MM.1S (cell line): Measurements from ENCODE around the gene CAMK2A.
A peak's percentile ranks its signal among the peaks of the same experiment; 100 is the strongest.

Experiments
- DNase-seq: peaks from one replicate; pipeline ENCODE4 v3.0.0-alpha.2; 2015
- H2AFZ ChIP-seq: fragments of 300-600 bp; sonication (generic); 2 replicates; pipeline ENCODE4 v1.6.0; 2016; ENCODE audit warnings: antibody characterized with exemption, low read length
- H3F3A ChIP-seq: fragments of 300-600 bp; sonication (generic); 2 replicates; pipeline ENCODE4 v1.6.1; 2016; ENCODE audit warnings: mild to moderate bottlenecking, antibody characterized with exemption, low read length, moderate library complexity, mixed read lengths; ENCODE audit not compliant: insufficient read depth
- H3K27ac ChIP-seq: fragments of 300-600 bp; sonication (generic); 2 replicates; pipeline ENCODE4 v1.5.1; 2016; ENCODE audit warnings: mild to moderate bottlenecking, low read length
- H3K27me3 ChIP-seq: fragments of 300-600 bp; sonication (generic); replicated peaks from 2 replicates; pipeline ENCODE4 v1.6.0; 2016; ENCODE audit warnings: low read length; ENCODE audit not compliant: insufficient read depth
- H3K36me3 ChIP-seq: fragments of 300-600 bp; sonication (generic); replicated peaks from 2 replicates; pipeline ENCODE4 v1.6.1; 2016; ENCODE audit warnings: mild to moderate bottlenecking, low read length, mixed read lengths; ENCODE audit not compliant: insufficient read depth
- H3K4me1 ChIP-seq: fragments of 300-600 bp; sonication (generic); 2 replicates; pipeline ENCODE4 v1.6.1; 2016; ENCODE audit warnings: low read length, mixed read lengths
- H3K4me2 ChIP-seq: fragments of 300-600 bp; sonication (generic); 2 replicates; pipeline ENCODE4 v1.6.0; 2016; ENCODE audit warnings: low read depth, low read length
- H3K4me3 ChIP-seq: fragments of 300-600 bp; sonication (generic); 2 replicates; pipeline ENCODE4 v1.5.1; 2016; ENCODE audit warnings: low read length, mixed read lengths
- H3K79me2 ChIP-seq: fragments of 300-600 bp; sonication (generic); 2 replicates; pipeline ENCODE4 v1.6.1; 2016; ENCODE audit warnings: mixed run types, low read length, mixed read lengths
- H3K9ac ChIP-seq: fragments of 300-600 bp; sonication (generic); 2 replicates; pipeline ENCODE4 v1.6.1; 2016; ENCODE audit warnings: low read length, mixed read lengths
- H3K9me2 ChIP-seq: fragments of 300-600 bp; sonication (generic); replicated peaks from 2 replicates; pipeline ENCODE4 v1.6.1; 2016; ENCODE audit warnings: mild to moderate bottlenecking, low read length, mixed read lengths; ENCODE audit not compliant: insufficient read depth
- H3K9me3 ChIP-seq: fragments of 300-600 bp; sonication (generic); replicated peaks from 2 replicates; pipeline ENCODE4 v1.6.1; 2016; ENCODE audit warnings: mild to moderate bottlenecking, low read length, mixed read lengths; ENCODE audit not compliant: insufficient read depth
- H4K20me1 ChIP-seq: fragments of 300-600 bp; sonication (generic); 2 replicates; pipeline ENCODE4 v1.6.1; 2016; ENCODE audit warnings: mild to moderate bottlenecking, low read length, moderate library complexity, mixed read lengths; ENCODE audit not compliant: insufficient read depth
- EZH2 ChIP-seq: fragments of 300-600 bp; sonication (generic); optimal IDR thresholded peaks from 2 replicates; pipeline ENCODE3; 2017; ENCODE audit warnings: low read depth, mild to moderate bottlenecking, antibody characterized with exemption, low read length, mixed read lengths
- EZH2phosphoT487 ChIP-seq: fragments of 300-600 bp; sonication (generic); IDR thresholded peaks from 2 replicates; pipeline ENCODE4 v1.6.1; 2018; ENCODE audit warnings: antibody characterized with exemption, low read length
- TF ChIP-seq, protein P1 (sequence below): fragments of 300-600 bp; sonication (generic); IDR thresholded peaks from 2 replicates; pipeline ENCODE4 v1.5.1; 2016; ENCODE audit warnings: antibody characterized with exemption, low read length, mixed read lengths

CAMK2A gene

DNA sequence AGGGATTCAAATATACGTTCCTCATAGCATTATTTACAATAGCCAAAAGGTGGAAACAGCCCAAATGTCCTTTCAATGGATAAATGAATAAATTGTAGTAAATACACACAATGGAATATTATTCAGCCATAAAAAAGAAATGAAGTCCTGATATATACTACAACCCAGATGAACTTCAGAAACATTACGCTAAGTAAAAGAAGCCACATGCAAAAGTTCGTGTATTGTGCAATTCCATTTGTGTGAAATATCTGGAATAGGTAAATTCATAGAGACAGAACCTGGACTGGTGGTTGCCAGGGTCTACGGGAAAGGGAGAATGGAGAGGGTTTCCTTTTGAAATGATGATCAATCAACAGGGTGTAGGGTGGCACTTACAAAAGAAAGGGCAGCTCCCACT is 25.7 kb upstream of the CAMK2A start:
- Histone ChIP-seq H3K4me3 (no peak overlapping the region), H3K9me2 (no peaks in the 10 kb centered on the region), H3K79me2 (no peaks in the 10 kb centered on the region), H4K20me1 (no peaks in the 10 kb centered on the region), H3K9ac (no peak overlapping the region), H2AFZ (no peak overlapping the region), H3K36me3 (no peaks in the 10 kb centered on the region), H3K4me2 (no peak overlapping the region), H3K4me1 (peaks cover 19% of the 10 kb centered on the region), H3K27me3 (no peaks in the 10 kb centered on the region), H3F3A (no peaks in the 10 kb centered on the region), H3K9me3 (no peaks in the 10 kb centered on the region), H3K27ac (no peak overlapping the region)
- TF ChIP-seq EZH2phosphoT487, result no peak
- TF ChIP-seq EZH2, result no peak
- TF ChIP-seq, protein P1, sequence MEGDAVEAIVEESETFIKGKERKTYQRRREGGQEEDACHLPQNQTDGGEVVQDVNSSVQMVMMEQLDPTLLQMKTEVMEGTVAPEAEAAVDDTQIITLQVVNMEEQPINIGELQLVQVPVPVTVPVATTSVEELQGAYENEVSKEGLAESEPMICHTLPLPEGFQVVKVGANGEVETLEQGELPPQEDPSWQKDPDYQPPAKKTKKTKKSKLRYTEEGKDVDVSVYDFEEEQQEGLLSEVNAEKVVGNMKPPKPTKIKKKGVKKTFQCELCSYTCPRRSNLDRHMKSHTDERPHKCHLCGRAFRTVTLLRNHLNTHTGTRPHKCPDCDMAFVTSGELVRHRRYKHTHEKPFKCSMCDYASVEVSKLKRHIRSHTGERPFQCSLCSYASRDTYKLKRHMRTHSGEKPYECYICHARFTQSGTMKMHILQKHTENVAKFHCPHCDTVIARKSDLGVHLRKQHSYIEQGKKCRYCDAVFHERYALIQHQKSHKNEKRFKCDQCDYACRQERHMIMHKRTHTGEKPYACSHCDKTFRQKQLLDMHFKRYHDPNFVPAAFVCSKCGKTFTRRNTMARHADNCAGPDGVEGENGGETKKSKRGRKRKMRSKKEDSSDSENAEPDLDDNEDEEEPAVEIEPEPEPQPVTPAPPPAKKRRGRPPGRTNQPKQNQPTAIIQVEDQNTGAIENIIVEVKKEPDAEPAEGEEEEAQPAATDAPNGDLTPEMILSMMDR, result no peak
- DNase-seq, result no peak

DNA sequence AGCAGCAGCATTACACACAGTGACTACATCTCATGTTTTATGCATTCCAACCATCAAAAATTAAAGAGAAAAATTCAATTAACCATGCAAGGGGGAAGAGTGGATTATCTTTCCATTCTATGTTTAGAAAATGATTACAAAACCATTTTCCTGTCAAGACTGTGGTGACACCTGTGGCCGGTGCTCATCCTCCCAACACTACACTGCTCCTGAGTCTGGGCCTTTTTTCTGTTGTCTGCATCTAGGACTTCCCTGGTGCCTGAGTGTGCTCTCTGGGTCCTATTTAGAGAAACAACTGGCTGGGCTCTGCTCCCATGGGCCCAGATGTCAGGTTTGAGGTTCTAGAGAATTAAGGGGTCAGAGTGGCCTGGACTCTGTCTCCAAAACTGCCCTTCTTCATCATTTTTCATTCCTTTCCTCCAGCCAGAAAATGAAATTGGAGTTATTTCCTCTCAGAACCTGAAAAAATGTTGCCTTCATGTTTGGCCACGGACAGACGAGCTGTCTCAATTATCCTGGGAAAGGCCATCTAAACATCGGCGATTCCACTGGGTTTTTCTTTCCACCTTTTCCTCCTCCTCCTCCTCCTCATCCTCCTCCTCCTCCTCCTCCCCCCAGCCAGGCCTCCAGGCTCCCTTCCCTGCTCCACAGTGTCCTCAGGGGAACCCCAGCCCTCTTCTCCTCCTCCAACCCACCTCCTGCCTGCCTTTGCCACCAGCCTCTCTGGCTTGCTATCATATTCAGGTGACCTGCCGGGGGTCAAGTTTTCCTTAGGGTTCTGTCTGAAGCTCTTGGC is 24.5 kb upstream of the CAMK2A start:
- Histone ChIP-seq H3K4me2 (peak overlapping the region; percentile 67), H2AFZ (peak overlapping the region; percentile 57), H4K20me1 (no peaks in the 10 kb centered on the region), H3K36me3 (no peaks in the 10 kb centered on the region), H3F3A (no peaks in the 10 kb centered on the region), H3K9me3 (no peaks in the 10 kb centered on the region), H3K4me1 (peaks cover 19% of the 10 kb centered on the region), H3K9ac (no peak overlapping the region; the same call in 1 of the 2 replicates), H3K79me2 (no peaks in the 10 kb centered on the region), H3K9me2 (no peaks in the 10 kb centered on the region), H3K4me3 (no peak overlapping the region), H3K27me3 (no peaks in the 10 kb centered on the region), H3K27ac (peak overlapping the region; percentile 61; the same call in 1 of the 2 replicates)
- no peak for TF ChIP-seq EZH2
- no peak for TF ChIP-seq EZH2phosphoT487
- DNase-seq, result peak; percentile 55

DNA sequence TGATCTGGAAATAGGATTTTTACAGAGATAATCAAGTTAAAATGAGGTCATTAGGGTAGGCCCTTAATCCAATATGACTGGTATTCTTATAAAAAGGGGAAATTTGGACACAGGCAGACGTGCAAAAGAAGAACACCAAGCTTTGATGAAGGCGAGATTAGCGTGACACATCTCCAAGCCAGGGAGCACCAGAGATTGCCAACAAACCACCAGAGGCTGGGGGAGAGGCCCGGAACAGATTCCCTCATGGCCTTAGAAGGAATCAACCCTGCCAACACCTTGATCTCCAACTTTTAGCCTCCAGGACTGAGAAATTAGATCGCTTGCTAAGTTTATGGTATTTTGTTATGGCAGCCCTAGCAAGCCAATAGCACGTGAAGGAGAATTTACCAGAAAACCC is 23.9 kb upstream of the CAMK2A start:
- Histone ChIP-seq H3K4me1 (peaks cover 19% of the 10 kb centered on the region), H3K79me2 (no peaks in the 10 kb centered on the region), H2AFZ (peak overlapping the region; percentile 57; the same call in 1 of the 2 replicates), H3K4me3 (no peak overlapping the region), H3K4me2 (peak overlapping the region; percentile 67), H3K27me3 (no peaks in the 10 kb centered on the region), H3F3A (no peaks in the 10 kb centered on the region), H4K20me1 (no peaks in the 10 kb centered on the region), H3K27ac (peak overlapping the region; percentile 61; the same call in 1 of the 2 replicates), H3K36me3 (no peaks in the 10 kb centered on the region), H3K9me3 (no peaks in the 10 kb centered on the region), H3K9ac (no peak overlapping the region), H3K9me2 (no peaks in the 10 kb centered on the region)
- no peak for TF ChIP-seq EZH2
- TF ChIP-seq, protein P1, result no peak
- no peak for TF ChIP-seq EZH2phosphoT487
- no peak for DNase-seq

- H3K4me3 ChIP-seq, result no peak overlapping the region
- no peak overlapping the region for H3K27ac ChIP-seq
- no peak for DNase-seq
- peaks cover 19% of the 10 kb centered on the region for H3K4me1 ChIP-seq
- H2AFZ ChIP-seq, result no peak overlapping the region
- H3K4me2 ChIP-seq, result no peak overlapping the region
- no peaks in the 10 kb centered on the region for H3F3A ChIP-seq
- no peaks in the 10 kb centered on the region for H4K20me1 ChIP-seq
- H3K79me2 ChIP-seq, result no peaks in the 10 kb centered on the region
- H3K9me2 ChIP-seq, result no peaks in the 10 kb centered on the region
- H3K36me3 ChIP-seq, result no peaks in the 10 kb centered on the region
- H3K27me3 ChIP-seq, result no peaks in the 10 kb centered on the region
- no peak overlapping the region for H3K9ac ChIP-seq
- TF ChIP-seq EZH2 (no peak), EZH2phosphoT487 (no peak)
- TF ChIP-seq, protein P1, result no peak
- no peaks in the 10 kb centered on the region for H3K9me3 ChIP-seq
Observed at GRCh38 chr5:150312518-150312917, 22.9 kb upstream of the CAMK2A start.
